Tibial artery (tissue), 4 donors: Measurements from ENCODE around the gene HMGN3.

Experiments used
- DNase-seq, 2 donors: peaks; one replicate each; pipeline ENCODE4 v3.0.0-alpha.2; 2019
- H3K27ac ChIP-seq, 2 donors: fragments of 200-600 bp; sonication (generic) in 1 of 2; 1 replicate in 1 of 2; 2 replicates in 1 of 2; pipeline ENCODE4 v1.5.1; 2018 to 2019; ENCODE audit warnings: mild to moderate bottlenecking in 1 of 2
- H3K27me3 ChIP-seq, 2 donors: fragments of 200-600 bp; sonication (generic) in 1 of 2; one replicate each; pipeline versions ENCODE4 v1.5.1 to v1.6.0; 2016 to 2019
- H3K36me3 ChIP-seq, 3 donors: fragments of 200-600 bp; sonication (generic) in 2 of 3; one replicate each; pipeline ENCODE4 v1.5.1; 2016 to 2019; ENCODE audit warnings: mild to moderate bottlenecking in 2 of 3
- H3K4me1 ChIP-seq, 4 donors: fragments of 200-600 bp; sonication (generic) in 2 of 4; 1 replicate in 3 of 4; 2 replicates in 1 of 4; pipeline ENCODE4 v1.5.1; 2016 to 2019
- H3K4me3 ChIP-seq, 2 donors: fragments of 200-600 bp; sonication (generic) in 1 of 2; 1 replicate in 1 of 2; 2 replicates in 1 of 2; pipeline ENCODE4 v1.5.1; 2018 to 2019; ENCODE audit warnings: mild to moderate bottlenecking in 2 of 2
- H3K9me3 ChIP-seq, 3 donors: fragments of 200-600 bp; sonication (generic) in 1 of 3; one replicate each; pipeline ENCODE4 v1.5.1; 2016 to 2019
- intact Hi-C: fragments of 100-400 bp; cut with DNase I; formaldehyde crosslinking; loops from one replicate; pipeline ENCODE4 v1.15.0; 2023; ENCODE audit warnings: low total_unique reads
- TF ChIP-seq, protein P1 (sequence below), 2 experiments: fragments of 200-600 bp in 1 of 2; fragments of 450-650 bp in 1 of 2; IDR thresholded peaks; one replicate each; pipeline ENCODE4 v1.5.1; 2017 to 2019; ENCODE audit warnings: antibody characterized with exemption in 2 of 2, mild to moderate bottlenecking in 1 of 2, moderate library complexity in 1 of 2

The HMGN3 gene

DNA sequence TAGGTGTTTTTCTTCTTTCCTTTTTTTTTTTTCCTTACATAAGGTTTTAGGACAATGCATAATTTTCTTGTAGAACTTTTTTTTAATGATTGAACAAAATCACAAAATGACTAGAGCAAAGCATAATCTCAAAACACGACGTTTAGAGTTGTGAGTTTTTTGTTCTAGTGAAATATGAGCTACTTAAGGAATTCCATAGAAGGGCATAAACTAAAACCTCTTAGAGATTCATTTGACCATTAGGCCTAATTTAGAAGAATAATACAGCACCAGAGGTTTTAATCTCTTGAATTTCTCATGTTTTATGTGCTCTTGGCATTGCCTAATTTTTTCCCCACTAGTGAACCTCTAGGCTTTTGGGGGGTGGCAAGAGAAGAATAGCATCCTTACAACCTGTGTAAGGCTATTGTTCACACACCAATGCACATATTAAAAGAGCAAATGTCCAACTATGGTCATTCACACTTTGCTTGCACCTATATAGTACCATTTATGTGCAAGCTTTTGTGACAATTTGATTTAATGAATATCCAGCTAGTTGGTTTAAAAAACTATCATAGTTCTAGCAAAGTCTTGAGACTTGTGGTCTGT, 44.6 kb downstream of the HMGN3 start:
- Histone ChIP-seq H3K27ac (no peak overlapping the region), H3K4me1 (peaks cover 0 to 13% (median 4%) of the 10 kb centered on the region in 4 donors), H3K9me3 (peaks cover 0 to 5% (median 0%) of the 10 kb centered on the region in 3 donors), H3K36me3 (no peaks in the 10 kb centered on the region), H3K27me3 (no peaks in the 10 kb centered on the region), H3K4me3 (no peak overlapping the region)
- intact Hi-C loops = loop anchor here (10.0 kb wide), 1 partner anchor 85 kb away; no protein-coding TSS in a partner anchor
- TF ChIP-seq, protein P1, sequence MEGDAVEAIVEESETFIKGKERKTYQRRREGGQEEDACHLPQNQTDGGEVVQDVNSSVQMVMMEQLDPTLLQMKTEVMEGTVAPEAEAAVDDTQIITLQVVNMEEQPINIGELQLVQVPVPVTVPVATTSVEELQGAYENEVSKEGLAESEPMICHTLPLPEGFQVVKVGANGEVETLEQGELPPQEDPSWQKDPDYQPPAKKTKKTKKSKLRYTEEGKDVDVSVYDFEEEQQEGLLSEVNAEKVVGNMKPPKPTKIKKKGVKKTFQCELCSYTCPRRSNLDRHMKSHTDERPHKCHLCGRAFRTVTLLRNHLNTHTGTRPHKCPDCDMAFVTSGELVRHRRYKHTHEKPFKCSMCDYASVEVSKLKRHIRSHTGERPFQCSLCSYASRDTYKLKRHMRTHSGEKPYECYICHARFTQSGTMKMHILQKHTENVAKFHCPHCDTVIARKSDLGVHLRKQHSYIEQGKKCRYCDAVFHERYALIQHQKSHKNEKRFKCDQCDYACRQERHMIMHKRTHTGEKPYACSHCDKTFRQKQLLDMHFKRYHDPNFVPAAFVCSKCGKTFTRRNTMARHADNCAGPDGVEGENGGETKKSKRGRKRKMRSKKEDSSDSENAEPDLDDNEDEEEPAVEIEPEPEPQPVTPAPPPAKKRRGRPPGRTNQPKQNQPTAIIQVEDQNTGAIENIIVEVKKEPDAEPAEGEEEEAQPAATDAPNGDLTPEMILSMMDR (IDR thresholded peaks at IDR 0.05) = no peak
- no peak for DNase-seq

DNA sequence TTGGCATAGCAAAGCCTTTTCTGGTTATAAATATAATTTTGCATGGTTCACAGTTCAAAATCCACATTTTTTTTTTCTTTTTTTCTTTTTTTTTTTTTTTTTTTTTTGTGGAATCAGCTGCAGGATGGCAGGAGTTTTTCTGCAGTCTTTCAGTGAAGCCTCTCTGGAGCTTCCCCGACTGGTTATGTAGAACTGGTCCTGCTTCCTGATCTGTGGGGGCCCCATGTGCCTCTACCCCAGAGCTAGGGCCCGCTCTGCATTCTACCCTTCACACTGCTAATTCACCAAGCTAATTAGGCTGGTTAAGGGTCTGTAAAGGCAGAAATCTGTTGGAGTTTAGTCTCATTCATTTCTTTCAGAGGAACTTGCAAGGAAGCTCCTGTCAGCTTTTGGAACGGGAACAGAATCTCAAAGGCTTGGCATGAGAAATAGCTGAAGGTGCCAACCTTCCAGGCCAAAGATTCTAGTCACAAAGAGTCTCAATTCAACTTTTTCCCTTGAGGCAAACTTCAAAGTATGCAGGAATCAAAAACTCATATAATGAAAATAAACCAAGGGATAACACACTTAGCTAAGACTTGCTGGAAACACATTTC, 45.5 kb downstream of the HMGN3 start:
- TF ChIP-seq, protein P1 (IDR thresholded peaks at IDR 0.05) = no peak
- intact Hi-C loops = loop anchor here (10.0 kb wide), 1 partner anchor 86 kb away; no protein-coding TSS in a partner anchor
- no peak for DNase-seq

GRCh38 chr6:79188107-79188506, 46.4 kb downstream of the HMGN3 start:
- TF ChIP-seq, protein P1 (IDR thresholded peaks at IDR 0.05) = no peak
- intact Hi-C loops = loop anchor here (10.0 kb wide), 1 partner anchor 87 kb away; no protein-coding TSS in a partner anchor
- no peaks in the 10 kb centered on the region for H3K36me3 ChIP-seq
- peaks cover 0 to 5% (median 0%) of the 10 kb centered on the region in 3 donors for H3K9me3 ChIP-seq
- H3K27ac ChIP-seq = no peak overlapping the region
- H3K4me1 ChIP-seq = peaks cover 0 to 13% (median 4%) of the 10 kb centered on the region in 4 donors
- H3K4me3 ChIP-seq = no peak overlapping the region
- no peak for DNase-seq
- H3K27me3 ChIP-seq = no peaks in the 10 kb centered on the region

More for the DNA sequence above, 45.5 kb downstream of the HMGN3 start:
- no peaks in the 10 kb centered on the region for H3K27me3 ChIP-seq
- peaks cover 0 to 5% (median 0%) of the 10 kb centered on the region in 3 donors for H3K9me3 ChIP-seq
- no peak overlapping the region for H3K4me3 ChIP-seq
- H3K4me1 ChIP-seq = peaks cover 0 to 13% (median 4%) of the 10 kb centered on the region in 4 donors
- H3K27ac ChIP-seq = no peak overlapping the region
- no peaks in the 10 kb centered on the region for H3K36me3 ChIP-seq

DNA sequence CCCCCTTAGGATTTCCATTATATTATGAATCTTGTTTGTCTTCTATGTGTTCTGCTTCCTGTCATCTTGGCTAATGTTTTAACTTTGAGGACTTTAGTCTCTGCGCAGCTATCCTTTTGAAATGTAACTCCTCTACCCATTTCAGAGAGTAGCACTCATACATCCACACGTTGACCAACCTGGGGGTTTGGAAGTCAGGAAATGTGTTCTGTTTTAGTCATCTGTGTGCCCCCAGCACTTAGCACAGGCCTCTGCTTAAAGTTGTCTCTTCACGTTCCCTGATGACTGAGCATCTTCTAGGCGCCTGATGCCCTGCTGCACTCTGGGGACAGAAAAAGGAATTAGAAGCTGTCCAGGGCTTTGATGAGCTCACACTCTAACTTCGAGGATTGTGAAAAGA, 47.9 kb downstream of the HMGN3 start:
- H3K27ac ChIP-seq = no peak overlapping the region
- intact Hi-C loops = loop anchor here (10.0 kb wide), 1 partner anchor 88 kb away; no protein-coding TSS in a partner anchor

GRCh38 chr6:79184641-79185040, 49.8 kb downstream of the HMGN3 start:
- Histone ChIP-seq H3K27me3 (no peaks in the 10 kb centered on the region), H3K36me3 (no peaks in the 10 kb centered on the region), H3K4me3 (no peak overlapping the region), H3K9me3 (no peaks in the 10 kb centered on the region), H3K27ac (no peak overlapping the region), H3K4me1 (peaks cover 0 to 9% (median 4%) of the 10 kb centered on the region in 4 donors)
- intact Hi-C loops = loop anchor here (10.0 kb wide), 1 partner anchor 90 kb away; no protein-coding TSS in a partner anchor
- TF ChIP-seq, protein P1 (IDR thresholded peaks at IDR 0.05) = no peak
- no peak for DNase-seq

More for the DNA sequence above, 47.9 kb downstream of the HMGN3 start:
- H3K4me3 ChIP-seq = no peak overlapping the region
- peaks cover 0 to 5% (median 0%) of the 10 kb centered on the region in 3 donors for H3K9me3 ChIP-seq
- H3K4me1 ChIP-seq = peaks cover 0 to 13% (median 4%) of the 10 kb centered on the region in 4 donors
- DNase-seq = no peak
- no peaks in the 10 kb centered on the region for H3K27me3 ChIP-seq
- TF ChIP-seq, protein P1 (IDR thresholded peaks at IDR 0.05) = no peak
- no peaks in the 10 kb centered on the region for H3K36me3 ChIP-seq
